ENCODE data around the gene AQP10.

GRCh38 chr1:154351363-154352068, 30.6 kb downstream of the AQP10 start:
- TF ChIP-seq POLR2A (IDR thresholded peaks at IDR 0.05) (no peak), CTCF (IDR thresholded peaks at IDR 0.05 in 8 of 11, conservative IDR thresholded peaks at IDR 0.05 in 3 of 11) (no peak), POLR2AphosphoS5 (IDR thresholded peaks at IDR 0.05) (peak in 1 of 3 donors; percentile 4)

Measured in spleen (tissue), 7 donors.